Skin of body (tissue), 2 donors: ENCODE results near the gene GRIP2. TPM values are rescaled to one million over a fixed set of nuclear protein-coding genes. Genes with fewer than 3 reads are reported as not detected.

Experiments used
- small RNA-seq: library from RNA; depleted of rRNA; stranded (forward); fragments of <200 nt; gene quantifications from one replicate; pipeline ENCODE3, GENCODE V24; 2014; ENCODE audit warnings: low replicate concordance
- total RNA-seq: library from RNA; depleted of rRNA; stranded (reverse); fragments of >200 nt; gene quantifications from one replicate; pipeline ENCODE4 v1.2.3, GENCODE V29; 2014

Gene GRIP2
- total RNA-seq, 1 donor from 2014 or later, result 2.4 TPM

Small RNAs within 50 kb of the gene (small RNA-seq; reads per million reads assigned to genes)
- not detected for gene RNU6-905P

Other genes with a start within 250 kb of the GRIP2 start
- 12.0 TPM for gene SLC6A6, start 137.7 kb downstream of the GRIP2 start, total RNA-seq
- 15.1 TPM for gene CCDC174, start 111.4 kb upstream of the GRIP2 start, total RNA-seq
- gene C3orf20, start 134.8 kb upstream of the GRIP2 start, total RNA-seq, result not detected